GM12878 (cell line): ENCODE results near the gene SLC38A8. TPM values are rescaled to one million over a fixed set of nuclear protein-coding genes. Genes with fewer than 3 reads are reported as not detected.

Experiments used
- ATAC-seq: fragments of 200-7000 bp; cut with Tn5 transposase; 3 replicates; pipeline ENCODE4 v1.9.1; 2020; ENCODE audit warnings: mild to moderate bottlenecking, moderate library complexity
- BruUV-seq: library from RNA; stranded (reverse); fragments of 400-500 nt; replicated peaks from 2 replicates; lab custom pipeline; 2021; lab: Mats Ljungman, UMichigan
- CTCF ChIA-PET: fragments of 300-600 bp; sonication (Branson Sonifier 250); formaldehyde crosslinking; extraction: SDS; loops from one replicate; lab custom pipeline; 2021; ENCODE audit warnings: inconsistent platforms; lab: Yijun Ruan, JAX
- POLR2A ChIA-PET: fragments of 350-600 bp; formaldehyde crosslinking; extraction: SDS; loops from one replicate; lab custom pipeline; 2021; ENCODE audit warnings: inconsistent platforms; lab: Charles Lee
- RAD21 ChIA-PET: fragments of 300-600 bp; sonication (Branson Sonifier 250); formaldehyde crosslinking; loops from one replicate; lab custom pipeline; 2023; ENCODE audit warnings: antibody characterized with exemption; ENCODE audit not compliant: unreplicated experiment; lab: Charles Lee
- SMC1A ChIA-PET: fragments of 300-600 bp; sonication (Branson Sonifier 250); formaldehyde crosslinking; loops from one replicate; lab custom pipeline; 2023; ENCODE audit not compliant: unreplicated experiment, uncharacterized antibody; lab: Charles Lee
- DNase-seq: peaks from one replicate; pipeline ENCODE4 v3.0.0-alpha.2; 2011; ENCODE audit warnings: low read depth, low spot score
- FAIRE-seq: peaks from 3 replicates; lab custom pipeline; 2011; peaks lifted over from hg19 to GRCh38; lab: Jason Lieb, UNC
- H2AFZ ChIP-seq: 2 replicates; pipeline ENCODE4 v1.6.0; 2011; ENCODE audit warnings: low read depth, low read length, control low read depth; ENCODE audit not compliant: control insufficient read depth
- H3K27ac ChIP-seq: 2 replicates; pipeline ENCODE4 v1.5.1; 2011; ENCODE audit warnings: control low read depth; ENCODE audit not compliant: control insufficient read depth, insufficient read depth
- H3K27me3 ChIP-seq, 2 experiments: replicated peaks in 1 of 2; 2 replicates each; pipeline versions ENCODE4 v1.6.0 to v1.6.1; 2011; ENCODE audit warnings: low read length in 1 of 2; ENCODE audit not compliant: control insufficient read depth in 2 of 2, insufficient read depth in 2 of 2
- H3K36me3 ChIP-seq, 2 experiments: 2 replicates each; pipeline ENCODE4 v1.5.1; 2011; ENCODE audit warnings: low read length in 1 of 2; ENCODE audit not compliant: control insufficient read depth in 2 of 2, insufficient read depth in 2 of 2
- H3K4me1 ChIP-seq: 2 replicates; pipeline ENCODE4 v1.6.1; 2011; ENCODE audit warnings: mild to moderate bottlenecking, low read length, moderate library complexity, mixed read lengths; ENCODE audit not compliant: control insufficient read depth, insufficient read depth
- H3K4me2 ChIP-seq: 2 replicates; pipeline ENCODE4 v1.6.0; 2011; ENCODE audit warnings: control low read depth; ENCODE audit not compliant: control insufficient read depth, insufficient read depth
- H3K4me3 ChIP-seq: fragments of 200-600 bp; sonication (generic); 2 replicates; pipeline ENCODE4 v1.5.1; 2016
- H3K79me2 ChIP-seq: 2 replicates; pipeline ENCODE4 v1.6.0; 2011; ENCODE audit warnings: low read length; ENCODE audit not compliant: control insufficient read depth, insufficient read depth
- H3K9ac ChIP-seq: 2 replicates; pipeline ENCODE4 v1.8.0; 2011; ENCODE audit warnings: low read length, control low read depth, mixed read lengths; ENCODE audit not compliant: control insufficient read depth, insufficient read depth
- H3K9me3 ChIP-seq: replicated peaks from 3 replicates; pipeline ENCODE4 v1.5.1; 2011; ENCODE audit warnings: mild to moderate bottlenecking, low read length; ENCODE audit not compliant: control insufficient read depth, insufficient read depth
- H4K20me1 ChIP-seq: 2 replicates; pipeline ENCODE4 v1.6.0; 2011; ENCODE audit not compliant: control insufficient read depth, insufficient read depth
- CEBPZ ChIP-seq: fragments of 150-350 bp; IDR thresholded peaks from 2 replicates; pipeline ENCODE4 v1.6.1; 2016; ENCODE audit warnings: low read depth, low read length
- EP300 ChIP-seq, 2 experiments: fragments of 150-350 bp in 1 of 2; IDR thresholded peaks; 2 replicates each; pipeline ENCODE4 v1.6.1; 2011 to 2012; ENCODE audit warnings: low read depth in 2 of 2, low read length in 2 of 2, borderline replicate concordance in 1 of 2, improper control_type of control experiment in 1 of 2, inconsistent platforms in 1 of 2; ENCODE audit not compliant: control insufficient read depth in 1 of 2
- GABPA ChIP-seq: IDR thresholded peaks from 2 replicates; pipeline ENCODE4 v1.6.1; 2014; ENCODE audit warnings: antibody characterized with exemption, low read depth, mild to moderate bottlenecking, inconsistent platforms
- KDM1A ChIP-seq: fragments of 200-600 bp; sonication (generic); IDR thresholded peaks from 2 replicates; pipeline ENCODE4 v1.6.1; 2016; ENCODE audit warnings: borderline replicate concordance
- NKRF ChIP-seq: fragments of 450-650 bp; conservative IDR thresholded peaks from 2 replicates; pipeline ENCODE4 v1.6.1; 2017; ENCODE audit warnings: mild to moderate bottlenecking, moderate library complexity
- NR2C2 ChIP-seq: IDR thresholded peaks from 2 replicates; pipeline ENCODE4 v1.6.1; 2011; ENCODE audit warnings: borderline replicate concordance, low read depth; ENCODE audit not compliant: control insufficient read depth, insufficient read length
- POLR2AphosphoS5 ChIP-seq: IDR thresholded peaks from 2 replicates; pipeline ENCODE4 v1.6.1; 2011; ENCODE audit warnings: mild to moderate bottlenecking, low read length, inconsistent platforms
- RAD21 ChIP-seq: IDR thresholded peaks from 2 replicates; pipeline ENCODE4 v1.6.1; 2011; ENCODE audit warnings: mild to moderate bottlenecking, low read depth, low read length, moderate library complexity; ENCODE audit not compliant: insufficient read depth
- TCF3 ChIP-seq: IDR thresholded peaks from 2 replicates; pipeline ENCODE4 v1.6.1; 2012; ENCODE audit warnings: low read depth, mild to moderate bottlenecking, low read length, borderline replicate concordance; ENCODE audit not compliant: insufficient read depth
- ZBTB33 ChIP-seq: fragments of 450-650 bp; IDR thresholded peaks from 2 replicates; pipeline ENCODE4 v1.6.1; 2017; ENCODE audit warnings: mild to moderate bottlenecking
- WGBS: methylation state at CpG from one replicate; pipeline ENCODE4 v1.1.6; 2016; ENCODE audit warnings: low lambda C conversion rate; ENCODE audit not compliant: insufficient replicate concordance, insufficient coverage; ENCODE audit errors: missing lambda C conversion rate; 5-methylcytosine and 5-hydroxymethylcytosine counted together
- in situ Hi-C: fragments of 300-500 bp; cut with MboI; formaldehyde crosslinking; loops from 9 replicates; pipeline ENCODE4 v1.14.3; 2018; ENCODE audit warnings: mixed read lengths
- intact Hi-C: fragments of 100-400 bp; cut with micrococcal nuclease; formaldehyde crosslinking; loops from one replicate; pipeline ENCODE4 v1.14.2; 2022; ENCODE audit not compliant: unreplicated experiment
- polyA plus RNA-seq, 11 experiments: library from polyadenylated mRNA; depleted of rRNA in 4 of 11; unstranded in 6 of 11; stranded (reverse) in 5 of 11; fragments of >200 nt; fragmentation: Nextera tagmentation in 4 of 11; fragmentation: Illumina TruSeq in 1 of 11; extraction: Ambion mirVana in 4 of 11; extraction: Trizol in 1 of 11; gene quantifications; 1 replicate in 1 of 11; 2 replicates in 10 of 11; pipeline versions ENCODE4 v1.2.1 to v1.2.3, GENCODE V29; 2011 to 2016; ENCODE audit warnings: inconsistent platforms in 2 of 11, missing spikeins in 2 of 11, low read depth in 1 of 11
- total RNA-seq, 4 experiments: library from RNA; depleted of rRNA in 3 of 4; stranded (reverse); fragments of >200 nt in 3 of 4; fragmentation: Illumina TruSeq in 1 of 4; extraction: Trizol in 1 of 4; gene quantifications; 2 replicates each; pipeline versions ENCODE4 v1.2.1 to v1.2.3, GENCODE V29; 2013 to 2021
- TF ChIP-seq, protein P1 (sequence below): IDR thresholded peaks from 2 replicates; pipeline ENCODE4 v1.6.1; 2012; ENCODE audit warnings: mild to moderate bottlenecking, low read depth, low read length

The SLC38A8 gene
- total and polyA plus RNA-seq, 10 of the 15 experiments (the other 5 are each of a cell fraction or from before 2014, with no cell fraction given) = not detected

DNA sequence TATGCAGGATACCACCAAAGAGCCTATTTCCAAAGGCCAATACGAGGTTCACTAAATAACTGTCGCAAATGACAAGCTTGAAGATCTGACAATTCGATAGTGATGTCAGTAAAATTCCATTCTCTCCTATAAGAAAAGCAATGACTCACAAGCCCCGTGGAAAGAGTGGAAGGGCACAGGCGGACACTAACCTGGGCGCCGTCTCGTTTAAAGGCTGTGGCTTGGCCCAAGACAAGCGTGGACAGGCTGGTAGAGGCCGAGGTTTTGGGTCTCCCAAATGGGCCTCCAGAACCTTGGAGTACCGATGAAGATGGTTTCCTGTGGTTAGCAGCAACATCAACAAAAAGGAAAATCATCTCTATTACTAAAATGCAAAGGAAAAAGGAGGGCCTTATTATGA, 16.5 kb upstream of the SLC38A8 start (continued):
- TF ChIP-seq CEBPZ = no peak

- RAD21 ChIA-PET = no interaction called here
- SMC1A ChIA-PET = no interaction called here
- H3K27me3 ChIP-seq = no peaks in the 10 kb centered on the region
- H3K27ac ChIP-seq = no peak overlapping the region
- H3K4me3 ChIP-seq = no peak overlapping the region
- no peaks in the 10 kb centered on the region for H3K79me2 ChIP-seq
- CTCF ChIA-PET = interaction anchor here (1.5 to 2.0 kb wide), 3 partner anchors 102 to 133 kb away, joined by 3 to 7 read pairs (median 4); no protein-coding TSS in a partner anchor
- ATAC-seq = no peak
- no peaks in the 10 kb centered on the region for H3K9me3 ChIP-seq
- no peak for FAIRE-seq
- DNase-seq = no peak
- POLR2A ChIA-PET = no interaction called here
- in situ Hi-C loops (no loop called here), intact Hi-C loops (no loop called here)
- no peaks in the 10 kb centered on the region for H4K20me1 ChIP-seq
- WGBS = over 99% methylated on average over 11 of the region's 11 CpGs
- no peak overlapping the region for H3K9ac ChIP-seq
- no peaks in the 10 kb centered on the region for H3K4me1 ChIP-seq
- BruUV-seq = no TSS peak
- H3K36me3 ChIP-seq = peaks cover 27 to 33% of the 10 kb centered on the region in 2 experiments
- no peak overlapping the region for H2AFZ ChIP-seq
- no peak overlapping the region for H3K4me2 ChIP-seq
- TF ChIP-seq GABPA (no peak), RAD21 (no peak), NKRF (no peak), ZBTB33 (no peak), TCF3 (no peak), EP300 (IDR thresholded peaks at IDR 0.05; ENCODE audit: borderline replicate concordance in 1 of 2, control insufficient read depth in 1 of 2, low read depth in 2 of 2, low read length in 2 of 2) (no peak), KDM1A (no peak), NR2C2 (no peak), POLR2AphosphoS5 (no peak)
- TF ChIP-seq, protein P1, sequence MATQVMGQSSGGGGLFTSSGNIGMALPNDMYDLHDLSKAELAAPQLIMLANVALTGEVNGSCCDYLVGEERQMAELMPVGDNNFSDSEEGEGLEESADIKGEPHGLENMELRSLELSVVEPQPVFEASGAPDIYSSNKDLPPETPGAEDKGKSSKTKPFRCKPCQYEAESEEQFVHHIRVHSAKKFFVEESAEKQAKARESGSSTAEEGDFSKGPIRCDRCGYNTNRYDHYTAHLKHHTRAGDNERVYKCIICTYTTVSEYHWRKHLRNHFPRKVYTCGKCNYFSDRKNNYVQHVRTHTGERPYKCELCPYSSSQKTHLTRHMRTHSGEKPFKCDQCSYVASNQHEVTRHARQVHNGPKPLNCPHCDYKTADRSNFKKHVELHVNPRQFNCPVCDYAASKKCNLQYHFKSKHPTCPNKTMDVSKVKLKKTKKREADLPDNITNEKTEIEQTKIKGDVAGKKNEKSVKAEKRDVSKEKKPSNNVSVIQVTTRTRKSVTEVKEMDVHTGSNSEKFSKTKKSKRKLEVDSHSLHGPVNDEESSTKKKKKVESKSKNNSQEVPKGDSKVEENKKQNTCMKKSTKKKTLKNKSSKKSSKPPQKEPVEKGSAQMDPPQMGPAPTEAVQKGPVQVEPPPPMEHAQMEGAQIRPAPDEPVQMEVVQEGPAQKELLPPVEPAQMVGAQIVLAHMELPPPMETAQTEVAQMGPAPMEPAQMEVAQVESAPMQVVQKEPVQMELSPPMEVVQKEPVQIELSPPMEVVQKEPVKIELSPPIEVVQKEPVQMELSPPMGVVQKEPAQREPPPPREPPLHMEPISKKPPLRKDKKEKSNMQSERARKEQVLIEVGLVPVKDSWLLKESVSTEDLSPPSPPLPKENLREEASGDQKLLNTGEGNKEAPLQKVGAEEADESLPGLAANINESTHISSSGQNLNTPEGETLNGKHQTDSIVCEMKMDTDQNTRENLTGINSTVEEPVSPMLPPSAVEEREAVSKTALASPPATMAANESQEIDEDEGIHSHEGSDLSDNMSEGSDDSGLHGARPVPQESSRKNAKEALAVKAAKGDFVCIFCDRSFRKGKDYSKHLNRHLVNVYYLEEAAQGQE = no peak
Measured at GRCh38 chr16:84058664-84059063, 16.1 kb upstream of the SLC38A8 start.
